ENCODE data around the gene ARHGAP12.

The ARHGAP12 gene

DNA sequence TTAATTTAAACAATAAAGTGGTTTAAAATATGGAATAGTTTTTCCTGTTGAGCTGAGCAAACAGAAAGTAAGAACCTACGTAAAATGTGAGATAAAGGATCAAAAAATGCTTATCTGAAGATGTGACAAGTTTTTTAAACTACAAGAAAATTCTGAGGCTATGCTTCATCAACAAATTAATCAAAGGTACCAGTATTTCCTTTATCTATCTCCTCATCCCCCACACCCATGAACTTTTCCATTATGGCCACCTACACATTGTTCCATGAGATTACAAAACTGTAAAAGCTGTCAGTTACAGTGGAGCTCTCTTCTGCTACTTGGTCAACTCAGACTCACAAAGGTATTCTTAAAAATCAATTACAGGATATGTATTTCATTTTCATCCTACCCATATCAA lies 77.4 kb downstream of the ARHGAP12 start:
- peaks cover 15% of the 10 kb centered on the region for H3K36me3 ChIP-seq (ENCODE audit: insufficient read depth, low read length)
- no peak overlapping the region for H3K27ac ChIP-seq (ENCODE audit: low read depth, low read length)
- no peak overlapping the region for H2AFZ ChIP-seq (ENCODE audit: low read length, unreplicated experiment)
- no peaks in the 10 kb centered on the region for H3K4me1 ChIP-seq (ENCODE audit: control insufficient read depth, insufficient read depth, low read length, unreplicated experiment)
- no peaks in the 10 kb centered on the region for H3K27me3 ChIP-seq (ENCODE audit: insufficient read depth, low read length)
- no peak overlapping the region for H3K4me3 ChIP-seq (ENCODE audit: low read depth, low read length)
- no peaks in the 10 kb centered on the region for H3K79me2 ChIP-seq (ENCODE audit: control insufficient read depth, insufficient read depth, low read length, unreplicated experiment)

DNA sequence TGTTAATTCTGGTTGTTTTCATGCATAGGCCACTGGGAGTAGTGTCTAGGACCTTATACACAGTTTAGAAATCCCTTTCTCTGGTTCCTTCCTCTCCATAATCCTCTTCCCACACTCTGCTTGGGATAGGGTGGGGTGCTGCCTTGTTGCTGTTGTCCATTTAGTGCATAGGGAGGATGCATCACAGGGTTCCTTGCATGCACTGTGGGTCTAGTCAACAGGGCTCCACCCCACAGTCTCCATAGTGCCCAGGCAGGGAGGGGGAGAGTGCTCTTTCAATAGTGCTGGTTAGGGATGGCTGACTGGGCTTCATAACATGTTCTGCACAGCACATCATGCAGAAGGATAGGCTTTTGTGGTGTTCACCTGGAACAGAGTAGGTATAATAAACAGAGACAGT lies 81.1 kb downstream of the ARHGAP12 start:
- H3K36me3 ChIP-seq (ENCODE audit: insufficient read depth, low read length): peaks cover 19% of the 10 kb centered on the region

DNA sequence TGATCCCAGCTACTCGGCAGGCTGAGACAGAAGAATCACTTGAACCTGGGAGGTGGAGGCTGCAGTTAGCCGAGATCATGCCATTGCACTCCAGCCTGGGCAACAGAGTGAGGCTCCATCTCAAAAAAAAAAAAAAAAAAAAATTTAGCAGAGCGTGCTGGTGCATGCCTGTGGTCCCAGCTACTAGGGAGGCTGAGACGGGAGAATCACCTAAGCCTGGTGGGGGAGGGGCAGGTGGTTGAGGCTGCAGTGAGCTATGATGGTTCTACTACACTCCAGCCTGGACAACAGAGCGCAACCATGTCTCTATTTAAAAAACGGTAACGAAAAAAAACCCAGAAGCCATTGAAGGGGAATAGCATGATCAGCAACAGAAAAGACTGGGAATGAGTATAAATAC lies 89.9 kb downstream of the ARHGAP12 start:
- no peaks in the 10 kb centered on the region for H3K79me2 ChIP-seq (ENCODE audit: control insufficient read depth, insufficient read depth, low read length, unreplicated experiment)

More for the DNA sequence above, 81.1 kb downstream of the ARHGAP12 start:
- Histone ChIP-seq H2AFZ (ENCODE audit: low read length, unreplicated experiment) (no peak overlapping the region), H3K27ac (ENCODE audit: low read depth, low read length) (no peak overlapping the region), H3K27me3 (ENCODE audit: insufficient read depth, low read length) (no peaks in the 10 kb centered on the region), H3K4me3 (ENCODE audit: low read depth, low read length) (no peak overlapping the region), H3K79me2 (ENCODE audit: control insufficient read depth, insufficient read depth, low read length, unreplicated experiment) (no peaks in the 10 kb centered on the region), H3K4me1 (ENCODE audit: control insufficient read depth, insufficient read depth, low read length, unreplicated experiment) (no peaks in the 10 kb centered on the region)

DNA sequence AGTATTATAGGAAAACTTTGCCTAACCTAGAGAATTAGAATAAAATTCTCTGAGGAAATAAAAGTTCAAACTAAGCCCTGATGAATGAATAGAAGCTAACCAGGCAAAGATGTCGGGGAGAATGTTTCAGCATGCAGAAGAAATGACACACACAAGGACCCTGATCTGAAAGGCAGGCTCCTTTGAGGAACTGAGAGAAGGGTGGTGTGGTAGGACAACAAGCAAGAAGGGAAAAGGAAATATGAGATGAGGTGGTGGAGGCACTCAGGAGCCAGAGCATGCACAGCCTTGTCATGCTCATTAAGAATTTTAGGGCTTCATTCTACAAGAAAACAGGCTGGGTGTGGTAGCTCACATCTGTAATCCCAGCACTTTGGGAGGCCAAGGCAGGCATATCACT lies 90.6 kb downstream of the ARHGAP12 start:
- no peaks in the 10 kb centered on the region for H3K27me3 ChIP-seq (ENCODE audit: insufficient read depth, low read length)
- no peaks in the 10 kb centered on the region for H3K79me2 ChIP-seq (ENCODE audit: control insufficient read depth, insufficient read depth, low read length, unreplicated experiment)
- 0 out of 2 replicates have a peak, but pooled peaks cover 4% of the 10 kb centered on the region for H3K36me3 ChIP-seq (ENCODE audit: insufficient read depth, low read length)
- no peak overlapping the region for H2AFZ ChIP-seq (ENCODE audit: low read length, unreplicated experiment)
- H3K27ac ChIP-seq (ENCODE audit: low read depth, low read length): no peak overlapping the region
- no peak overlapping the region for H3K4me3 ChIP-seq (ENCODE audit: low read depth, low read length)
- no peaks in the 10 kb centered on the region for H3K4me1 ChIP-seq (ENCODE audit: control insufficient read depth, insufficient read depth, low read length, unreplicated experiment)

More for the DNA sequence above, 89.9 kb downstream of the ARHGAP12 start:
- H3K27me3 ChIP-seq (ENCODE audit: insufficient read depth, low read length): no peaks in the 10 kb centered on the region
- no peak overlapping the region for H2AFZ ChIP-seq (ENCODE audit: low read length, unreplicated experiment)
- H3K27ac ChIP-seq (ENCODE audit: low read depth, low read length): no peak overlapping the region
- H3K36me3 ChIP-seq (ENCODE audit: insufficient read depth, low read length): 0 out of 2 replicates have a peak, but pooled peaks cover 4% of the 10 kb centered on the region
- H3K4me1 ChIP-seq (ENCODE audit: control insufficient read depth, insufficient read depth, low read length, unreplicated experiment): no peaks in the 10 kb centered on the region
- no peak overlapping the region for H3K4me3 ChIP-seq (ENCODE audit: low read depth, low read length)

DNA sequence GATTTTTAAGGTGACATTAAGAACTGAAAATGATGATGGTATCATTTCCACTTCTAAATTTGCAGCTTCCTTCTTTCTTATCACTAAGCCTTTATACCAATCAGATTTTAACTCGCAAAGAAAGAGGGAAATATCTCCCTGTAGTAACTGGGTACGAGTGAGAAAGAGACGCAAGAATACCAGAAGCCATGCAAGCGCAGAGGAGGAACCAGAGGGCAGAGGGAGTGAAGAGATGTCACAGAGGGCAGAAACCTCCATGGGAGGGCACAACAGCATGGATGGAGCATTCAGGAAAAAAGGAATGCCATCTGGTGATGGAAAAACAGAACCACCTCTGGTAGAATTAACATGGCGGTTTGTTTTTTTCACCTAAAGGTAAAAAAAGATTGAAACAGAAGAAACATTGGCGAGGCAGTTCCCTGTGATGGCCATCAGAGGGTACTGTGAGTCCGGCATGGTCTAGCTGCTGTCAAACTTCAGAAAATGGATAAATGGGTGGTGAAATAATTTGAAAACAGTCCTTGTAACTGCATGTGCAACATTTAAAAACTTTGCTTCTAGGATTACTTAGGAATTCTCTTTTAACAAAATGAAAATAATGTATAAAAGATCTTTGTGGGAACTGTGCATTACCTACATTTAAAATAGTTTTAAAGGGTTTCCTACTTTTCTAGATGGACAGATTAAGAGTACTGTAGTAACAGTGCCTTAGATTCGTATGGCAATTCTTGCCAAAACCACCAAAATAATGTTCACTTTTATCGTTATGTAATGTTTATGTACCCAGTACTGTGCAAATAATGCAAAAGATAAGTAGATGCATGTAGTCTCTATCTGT lies 91.8 kb downstream of the ARHGAP12 start:
- no peaks in the 10 kb centered on the region for H3K79me2 ChIP-seq (ENCODE audit: control insufficient read depth, insufficient read depth, low read length, unreplicated experiment)
- H3K4me3 ChIP-seq (ENCODE audit: low read depth, low read length): no peak overlapping the region
- no peak overlapping the region for H2AFZ ChIP-seq (ENCODE audit: low read length, unreplicated experiment)

DNA sequence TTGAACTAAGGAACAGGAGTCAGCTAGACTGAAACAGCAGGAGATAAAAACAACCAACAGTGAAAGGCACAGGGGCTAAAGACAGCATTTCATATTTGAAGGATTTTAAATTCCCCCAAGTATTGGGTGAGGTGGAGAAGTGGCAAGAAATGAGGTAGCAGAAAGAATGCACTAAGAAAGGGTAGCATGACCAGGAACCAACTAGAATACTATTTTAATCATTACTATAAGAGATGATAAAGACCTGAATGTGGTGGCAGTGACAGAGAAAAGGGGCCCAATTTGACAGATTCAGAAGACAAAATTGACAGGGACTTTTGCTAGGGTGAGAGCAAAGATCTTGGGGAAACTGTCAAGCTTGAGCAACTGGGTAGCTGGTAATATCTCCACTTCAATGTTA lies 94.9 kb downstream of the ARHGAP12 start:
- H3K79me2 ChIP-seq (ENCODE audit: control insufficient read depth, insufficient read depth, low read length, unreplicated experiment): no peaks in the 10 kb centered on the region
- no peaks in the 10 kb centered on the region for H3K27me3 ChIP-seq (ENCODE audit: insufficient read depth, low read length)
- no peak overlapping the region for H3K27ac ChIP-seq (ENCODE audit: low read depth, low read length)
- peaks cover 11% of the 10 kb centered on the region for H3K4me1 ChIP-seq (ENCODE audit: control insufficient read depth, insufficient read depth, low read length, unreplicated experiment)
- no peak overlapping the region for H2AFZ ChIP-seq (ENCODE audit: low read length, unreplicated experiment)
- no peak overlapping the region for H3K4me3 ChIP-seq (ENCODE audit: low read depth, low read length)
- no peaks in the 10 kb centered on the region for H3K36me3 ChIP-seq (ENCODE audit: insufficient read depth, low read length)

More for the DNA sequence above, 91.8 kb downstream of the ARHGAP12 start:
- H3K27me3 ChIP-seq (ENCODE audit: insufficient read depth, low read length): no peaks in the 10 kb centered on the region
- no peaks in the 10 kb centered on the region for H3K36me3 ChIP-seq (ENCODE audit: insufficient read depth, low read length)
- no peak overlapping the region for H3K27ac ChIP-seq (ENCODE audit: low read depth, low read length)
- H3K4me1 ChIP-seq (ENCODE audit: control insufficient read depth, insufficient read depth, low read length, unreplicated experiment): no peaks in the 10 kb centered on the region

DNA sequence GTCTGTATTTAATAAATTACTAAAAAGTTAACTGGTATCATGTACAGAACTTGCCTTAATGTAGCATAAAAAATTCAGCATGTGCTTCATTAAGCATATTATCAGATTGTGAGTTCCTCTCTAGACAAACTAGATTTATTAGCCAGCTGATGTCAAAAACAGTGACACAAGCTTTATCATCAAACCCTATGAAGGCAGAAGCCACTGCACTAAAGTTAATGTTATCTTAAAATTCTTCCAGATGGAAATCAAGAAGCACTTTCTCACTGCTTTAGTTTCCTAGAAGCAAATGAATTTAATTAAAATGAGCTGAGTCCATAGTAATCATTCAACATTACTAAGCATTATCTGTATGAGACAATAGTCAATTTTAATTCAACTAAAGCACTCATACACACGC lies 96.4 kb downstream of the ARHGAP12 start:
- no peak overlapping the region for H2AFZ ChIP-seq (ENCODE audit: low read length, unreplicated experiment)
- no peaks in the 10 kb centered on the region for H3K79me2 ChIP-seq (ENCODE audit: control insufficient read depth, insufficient read depth, low read length, unreplicated experiment)
- no peaks in the 10 kb centered on the region for H3K27me3 ChIP-seq (ENCODE audit: insufficient read depth, low read length)
- no peaks in the 10 kb centered on the region for H3K36me3 ChIP-seq (ENCODE audit: insufficient read depth, low read length)
- no peak overlapping the region for H3K4me3 ChIP-seq (ENCODE audit: low read depth, low read length)
- H3K27ac ChIP-seq (ENCODE audit: low read depth, low read length): no peak overlapping the region
- H3K4me1 ChIP-seq (ENCODE audit: control insufficient read depth, insufficient read depth, low read length, unreplicated experiment): peaks cover 11% of the 10 kb centered on the region

DNA sequence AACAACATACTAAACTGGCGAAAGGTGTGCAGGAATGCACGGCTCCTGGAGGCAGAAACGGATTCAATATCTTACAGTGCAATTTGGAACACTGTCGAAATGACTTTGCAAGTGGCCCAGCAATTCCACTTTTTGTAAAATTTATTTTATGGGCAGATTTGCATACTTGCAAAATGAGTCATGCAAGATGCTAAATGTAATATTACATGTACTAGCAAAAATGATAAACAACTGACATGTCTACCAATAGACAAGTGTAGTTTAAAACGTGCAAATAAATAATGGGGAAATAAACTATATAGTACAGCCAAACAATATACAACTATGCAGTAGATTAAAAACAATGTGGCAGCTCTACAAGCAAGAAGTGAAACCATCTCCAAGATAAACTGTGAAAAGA lies 97.7 kb downstream of the ARHGAP12 start:
- Histone ChIP-seq H3K27me3 (ENCODE audit: insufficient read depth, low read length) (no peaks in the 10 kb centered on the region), H3K79me2 (ENCODE audit: control insufficient read depth, insufficient read depth, low read length, unreplicated experiment) (no peaks in the 10 kb centered on the region), H2AFZ (ENCODE audit: low read length, unreplicated experiment) (no peak overlapping the region), H3K4me3 (ENCODE audit: low read depth, low read length) (no peak overlapping the region), H3K4me1 (ENCODE audit: control insufficient read depth, insufficient read depth, low read length, unreplicated experiment) (peaks cover 11% of the 10 kb centered on the region), H3K27ac (ENCODE audit: low read depth, low read length) (no peak overlapping the region), H3K36me3 (ENCODE audit: insufficient read depth, low read length) (no peaks in the 10 kb centered on the region)

DNA sequence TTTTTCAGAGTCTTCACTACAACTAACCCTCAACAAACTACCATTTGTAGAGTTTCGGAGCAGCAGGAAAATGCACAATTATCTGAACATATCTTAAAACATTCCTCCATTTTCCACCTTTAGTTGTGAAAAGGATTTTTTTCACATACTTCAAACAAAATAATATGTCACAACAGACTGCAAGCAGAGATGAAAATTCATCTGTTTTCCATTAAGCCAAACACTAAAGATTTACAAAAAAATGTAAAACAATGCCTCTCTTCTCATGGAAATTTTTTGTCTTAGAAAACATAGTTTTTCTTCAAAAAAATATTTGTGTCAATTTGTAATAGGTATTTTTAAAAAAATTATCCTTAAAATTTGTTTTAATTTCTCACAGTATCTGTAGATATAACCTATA lies 98.9 kb downstream of the ARHGAP12 start:
- no peak overlapping the region for H2AFZ ChIP-seq (ENCODE audit: low read length, unreplicated experiment)
- H3K79me2 ChIP-seq (ENCODE audit: control insufficient read depth, insufficient read depth, low read length, unreplicated experiment): no peaks in the 10 kb centered on the region
- no peaks in the 10 kb centered on the region for H3K27me3 ChIP-seq (ENCODE audit: insufficient read depth, low read length)
- H3K36me3 ChIP-seq (ENCODE audit: insufficient read depth, low read length): peaks cover 6% of the 10 kb centered on the region; the same call in 1 of the 2 replicates
- no peak overlapping the region for H3K27ac ChIP-seq (ENCODE audit: low read depth, low read length)
- H3K4me3 ChIP-seq (ENCODE audit: low read depth, low read length): no peak overlapping the region
- H3K4me1 ChIP-seq (ENCODE audit: control insufficient read depth, insufficient read depth, low read length, unreplicated experiment): peaks cover 11% of the 10 kb centered on the region

DNA sequence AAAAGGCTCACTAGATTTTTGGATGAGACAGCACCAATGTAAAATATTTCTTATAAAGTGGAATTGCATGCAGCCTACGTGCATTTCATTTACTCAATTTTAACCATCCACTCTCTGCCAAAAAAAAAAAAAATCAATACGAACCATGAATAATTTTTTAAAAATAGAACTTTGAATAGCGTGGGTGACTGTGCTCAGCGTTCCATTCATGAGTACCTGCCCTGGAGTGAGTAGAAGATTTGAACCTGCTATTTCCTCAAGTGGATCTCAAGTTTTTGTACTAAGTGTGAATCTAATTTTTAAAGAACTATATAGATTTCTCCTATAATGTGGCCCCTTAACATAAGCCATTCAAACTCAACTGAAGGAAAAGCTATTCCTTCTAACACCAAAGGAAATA lies 105.3 kb downstream of the ARHGAP12 start:
- no peak overlapping the region for H3K4me3 ChIP-seq (ENCODE audit: low read depth, low read length)
- H3K36me3 ChIP-seq (ENCODE audit: insufficient read depth, low read length): peaks cover 6% of the 10 kb centered on the region; the same call in 1 of the 2 replicates

More for the DNA sequence above, 105.3 kb downstream of the ARHGAP12 start:
- Histone ChIP-seq H3K27ac (ENCODE audit: low read depth, low read length) (no peak overlapping the region), H3K79me2 (ENCODE audit: control insufficient read depth, insufficient read depth, low read length, unreplicated experiment) (no peaks in the 10 kb centered on the region), H2AFZ (ENCODE audit: low read length, unreplicated experiment) (no peak overlapping the region), H3K27me3 (ENCODE audit: insufficient read depth, low read length) (no peaks in the 10 kb centered on the region), H3K4me1 (ENCODE audit: control insufficient read depth, insufficient read depth, low read length, unreplicated experiment) (peaks cover 12% of the 10 kb centered on the region)
